OCI-LY7 (cell line): ENCODE measurements around the gene DNAH11. TPM values are rescaled to one million over a fixed set of nuclear protein-coding genes. Genes with fewer than 3 reads are reported as not detected.

Experiments
- BruUV-seq: library from RNA; stranded (reverse); fragments of 400-500 nt; replicated peaks from 2 replicates; lab custom pipeline; 2021; lab: Mats Ljungman, UMichigan
- CTCF ChIA-PET: fragments of 300-600 bp; sonication (Branson Sonifier 250); formaldehyde crosslinking; loops from one replicate; lab custom pipeline; 2022; ENCODE audit warnings: antibody characterized with exemption; ENCODE audit not compliant: unreplicated experiment; lab: Charles Lee
- POLR2A ChIA-PET: fragments of 300-600 bp; sonication (Branson Sonifier 250); formaldehyde crosslinking; loops from one replicate; lab custom pipeline; 2022; ENCODE audit warnings: antibody characterized with exemption; lab: Charles Lee
- DNase-seq: peaks from one replicate; pipeline ENCODE4 v3.0.0-alpha.2; 2015; ENCODE audit warnings: low spot score
- H2AFZ ChIP-seq: fragments of 200-600 bp; sonication (generic), shearing (Covaris generic); 2 replicates; pipeline ENCODE4 v1.6.1; 2014; ENCODE audit warnings: mild to moderate bottlenecking, antibody characterized with exemption, low read length, moderate library complexity
- H3K27ac ChIP-seq: fragments of 200-600 bp; sonication (generic); 2 replicates; pipeline ENCODE4 v1.5.1; 2014; ENCODE audit warnings: mixed run types, low read depth, mild to moderate bottlenecking, moderate library complexity, low read length, inconsistent platforms; ENCODE audit not compliant: poor library complexity, severe bottlenecking
- H3K36me3 ChIP-seq: fragments of 200-600 bp; sonication (generic); 2 replicates; pipeline ENCODE4 v1.6.1; 2014; ENCODE audit warnings: mild to moderate bottlenecking, antibody characterized with exemption, low read length, moderate library complexity, mixed read lengths; ENCODE audit not compliant: insufficient read depth
- H3K4me1 ChIP-seq: fragments of 200-600 bp; sonication (generic); 2 replicates; pipeline ENCODE4 v1.5.1; 2014; ENCODE audit warnings: mild to moderate bottlenecking, low read length; ENCODE audit not compliant: insufficient read depth, poor library complexity, severe bottlenecking
- H3K4me2 ChIP-seq: fragments of 200-600 bp; sonication (generic); 2 replicates; pipeline ENCODE4 v1.6.1; 2014; ENCODE audit warnings: mild to moderate bottlenecking, low read length
- H3K4me3 ChIP-seq: fragments of 200-600 bp; sonication (generic); 2 replicates; pipeline ENCODE4 v1.5.1; 2014; ENCODE audit warnings: mild to moderate bottlenecking, low read depth, low read length; ENCODE audit not compliant: poor library complexity, severe bottlenecking
- H3K79me2 ChIP-seq: fragments of 200-600 bp; sonication (generic); 2 replicates; pipeline ENCODE4 v1.6.1; 2016; ENCODE audit warnings: low read depth, mild to moderate bottlenecking, low read length, moderate library complexity, mixed read lengths; ENCODE audit not compliant: insufficient read depth
- H3K9me2 ChIP-seq: fragments of 200-600 bp; sonication (generic); 2 replicates; pipeline ENCODE4 v1.6.1; 2016; ENCODE audit warnings: mild to moderate bottlenecking, low read length, mixed read lengths; ENCODE audit not compliant: insufficient read depth
- H3K9me3 ChIP-seq: fragments of 200-600 bp; sonication (generic); 2 replicates; pipeline ENCODE4 v1.6.1; 2014; ENCODE audit warnings: mild to moderate bottlenecking, mixed run types, low read length, mixed read lengths
- H4K20me1 ChIP-seq: fragments of 200-600 bp; sonication (generic); 2 replicates; pipeline ENCODE4 v1.6.1; 2014; ENCODE audit warnings: mild to moderate bottlenecking, antibody characterized with exemption, low read length, moderate library complexity, mixed read lengths; ENCODE audit not compliant: insufficient read depth
- EZH2phosphoT487 ChIP-seq: fragments of 200-600 bp; sonication (generic); IDR thresholded peaks from 2 replicates; pipeline ENCODE4 v1.6.1; 2018; ENCODE audit warnings: low read depth, borderline replicate concordance, mild to moderate bottlenecking, mixed run types, antibody characterized with exemption, low read length, moderate library complexity, mixed read lengths
- intact Hi-C: fragments of 100-400 bp; cut with micrococcal nuclease; formaldehyde crosslinking; loops from one replicate; pipeline ENCODE4 v1.10.0; 2022; ENCODE audit not compliant: unreplicated experiment
- total RNA-seq, 2 experiments: library from RNA; depleted of rRNA in 1 of 2; stranded (reverse); fragments of >200 nt in 1 of 2; shearing (Covaris generic) in 1 of 2; gene quantifications; 2 replicates each; pipeline ENCODE4 v1.2.3, GENCODE V29; 2014 to 2022
- TF ChIP-seq, protein P1 (sequence below): fragments of 200-600 bp; sonication (generic); conservative IDR thresholded peaks from 2 replicates; pipeline ENCODE4 v1.5.1; 2014; ENCODE audit warnings: mild to moderate bottlenecking, antibody characterized with exemption, low read length, moderate library complexity, mixed read lengths

The DNAH11 gene
- total RNA-seq, 2 experiments from 2014 or later, result not detected

DNA sequence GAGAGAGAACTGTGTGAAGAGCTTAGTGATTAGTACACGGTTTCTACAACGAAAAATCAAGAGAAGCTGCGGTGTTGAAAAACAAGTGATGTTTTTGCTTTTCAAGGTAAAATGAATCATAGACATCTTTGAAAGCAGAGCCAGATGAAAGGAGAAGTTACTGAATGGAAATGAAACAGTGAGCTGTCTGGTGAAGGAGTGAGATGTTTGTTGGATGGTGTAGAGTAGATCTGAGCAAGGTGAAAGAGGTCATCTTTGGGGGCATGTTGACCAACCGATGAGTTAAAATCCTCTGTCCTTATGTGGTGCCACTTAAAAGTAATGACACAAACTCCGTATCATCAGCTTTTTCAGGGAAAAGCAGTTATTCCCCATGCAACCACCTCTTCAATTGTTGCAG lies 225.4 kb downstream of the DNAH11 start:
- intact Hi-C loops, result loop anchor here (5.0 kb wide), 1 partner anchor 234 kb away; no protein-coding TSS in a partner anchor
- H3K4me2 ChIP-seq, result no peak overlapping the region
- ChIA-PET CTCF (no interaction called here), POLR2A (interaction anchor here (0.6 to 2.8 kb wide), 2 partner anchors 11 to 686 kb away, joined by 3 to 12 read pairs; no protein-coding TSS in a partner anchor)
- H3K9me2 ChIP-seq, result no peaks in the 10 kb centered on the region
- H3K36me3 ChIP-seq, result no peaks in the 10 kb centered on the region
- DNase-seq, result no peak
- no peak overlapping the region for H2AFZ ChIP-seq
- no peak overlapping the region for H3K27ac ChIP-seq
- BruUV-seq, result no TSS peak
- H3K4me3 ChIP-seq, result no peak overlapping the region
- TF ChIP-seq, protein P1, sequence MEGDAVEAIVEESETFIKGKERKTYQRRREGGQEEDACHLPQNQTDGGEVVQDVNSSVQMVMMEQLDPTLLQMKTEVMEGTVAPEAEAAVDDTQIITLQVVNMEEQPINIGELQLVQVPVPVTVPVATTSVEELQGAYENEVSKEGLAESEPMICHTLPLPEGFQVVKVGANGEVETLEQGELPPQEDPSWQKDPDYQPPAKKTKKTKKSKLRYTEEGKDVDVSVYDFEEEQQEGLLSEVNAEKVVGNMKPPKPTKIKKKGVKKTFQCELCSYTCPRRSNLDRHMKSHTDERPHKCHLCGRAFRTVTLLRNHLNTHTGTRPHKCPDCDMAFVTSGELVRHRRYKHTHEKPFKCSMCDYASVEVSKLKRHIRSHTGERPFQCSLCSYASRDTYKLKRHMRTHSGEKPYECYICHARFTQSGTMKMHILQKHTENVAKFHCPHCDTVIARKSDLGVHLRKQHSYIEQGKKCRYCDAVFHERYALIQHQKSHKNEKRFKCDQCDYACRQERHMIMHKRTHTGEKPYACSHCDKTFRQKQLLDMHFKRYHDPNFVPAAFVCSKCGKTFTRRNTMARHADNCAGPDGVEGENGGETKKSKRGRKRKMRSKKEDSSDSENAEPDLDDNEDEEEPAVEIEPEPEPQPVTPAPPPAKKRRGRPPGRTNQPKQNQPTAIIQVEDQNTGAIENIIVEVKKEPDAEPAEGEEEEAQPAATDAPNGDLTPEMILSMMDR, result no peak
- no peak for TF ChIP-seq EZH2phosphoT487
- H3K9me3 ChIP-seq, result no peaks in the 10 kb centered on the region
- no peaks in the 10 kb centered on the region for H4K20me1 ChIP-seq
- H3K4me1 ChIP-seq, result no peaks in the 10 kb centered on the region
- H3K79me2 ChIP-seq, result no peaks in the 10 kb centered on the region

DNA sequence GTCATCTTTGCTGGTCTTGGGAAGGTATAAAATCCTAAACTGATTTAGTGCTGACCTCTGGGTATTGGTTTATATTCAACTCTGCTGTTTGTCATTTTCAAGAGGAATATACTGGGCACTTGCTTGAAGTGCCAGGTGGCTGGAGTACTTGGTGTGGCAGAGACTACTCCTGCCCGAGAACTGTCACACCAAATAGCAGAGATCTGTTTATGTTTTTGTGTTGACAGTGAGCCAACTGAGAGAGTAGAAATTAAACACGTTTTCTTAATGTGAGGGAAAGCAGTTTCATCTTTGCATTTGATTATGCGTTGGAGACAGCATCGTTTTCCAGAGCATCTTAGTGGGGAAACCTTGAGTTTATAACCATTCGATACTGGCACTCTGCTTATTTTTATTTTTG lies 228.4 kb downstream of the DNAH11 start:
- CTCF ChIA-PET, result no interaction called here
- POLR2A ChIA-PET, result interaction anchor here (0.9 kb wide), 1 partner anchor 13 kb away, joined by 4 read pairs; no protein-coding TSS in a partner anchor
- no peak overlapping the region for H3K27ac ChIP-seq
- H2AFZ ChIP-seq, result no peak overlapping the region
- no peaks in the 10 kb centered on the region for H3K9me3 ChIP-seq
- no TSS peak for BruUV-seq
- H3K4me3 ChIP-seq, result no peak overlapping the region
- intact Hi-C loops, result no loop called here
- TF ChIP-seq, protein P1, result no peak
- no peak for TF ChIP-seq EZH2phosphoT487
- H3K9me2 ChIP-seq, result no peaks in the 10 kb centered on the region
- DNase-seq, result no peak
- no peaks in the 10 kb centered on the region for H3K79me2 ChIP-seq
- no peak overlapping the region for H3K4me2 ChIP-seq
- H3K4me1 ChIP-seq, result no peaks in the 10 kb centered on the region
- H3K36me3 ChIP-seq, result no peaks in the 10 kb centered on the region
- H4K20me1 ChIP-seq, result no peaks in the 10 kb centered on the region

DNA sequence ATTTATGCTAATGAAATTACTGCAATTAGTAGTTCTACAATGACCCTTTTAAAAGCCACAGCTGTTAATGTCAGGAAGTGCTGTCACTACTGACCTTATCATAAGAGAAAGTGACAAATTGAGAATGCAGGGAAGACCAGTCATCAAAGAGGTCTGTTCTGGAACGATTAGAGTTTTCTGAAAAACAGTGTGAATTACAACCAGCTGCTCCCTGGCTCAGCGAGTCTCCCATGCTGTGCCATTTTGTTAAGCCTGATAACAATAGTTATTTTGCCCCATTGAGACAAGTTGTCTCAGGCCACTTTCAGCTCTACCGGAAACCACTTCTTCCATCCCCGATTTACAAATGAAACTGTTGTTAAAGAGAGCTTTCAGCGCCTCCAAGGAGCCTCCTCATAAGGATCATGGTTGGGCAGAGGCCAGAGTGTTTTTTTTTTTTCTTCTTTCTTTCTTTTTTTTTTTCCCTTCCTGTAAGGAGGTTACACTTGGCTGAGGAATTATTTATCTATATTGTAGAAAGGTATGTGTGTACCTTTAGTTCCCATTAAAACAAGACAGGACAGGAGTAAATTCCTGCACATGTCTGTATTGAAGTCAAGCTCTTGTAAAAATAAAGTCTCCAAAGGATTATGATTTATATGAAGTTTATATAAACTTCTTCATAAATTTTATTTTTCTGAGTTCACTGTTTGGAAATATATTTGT lies 229.2 kb downstream of the DNAH11 start:
- intact Hi-C loops, result no loop called here
- POLR2A ChIA-PET, result interaction anchor here (0.5 to 0.9 kb wide), 5 partner anchors 12 to 311 kb away, joined by 3 to 10 read pairs (median 4); no protein-coding TSS in a partner anchor

More for the DNA sequence above, 229.2 kb downstream of the DNAH11 start:
- no peaks in the 10 kb centered on the region for H4K20me1 ChIP-seq
- H3K4me2 ChIP-seq, result no peak overlapping the region
- BruUV-seq, result no TSS peak
- H3K9me3 ChIP-seq, result no peaks in the 10 kb centered on the region
- no peaks in the 10 kb centered on the region for H3K79me2 ChIP-seq
- no peaks in the 10 kb centered on the region for H3K36me3 ChIP-seq
- no peaks in the 10 kb centered on the region for H3K9me2 ChIP-seq
- TF ChIP-seq, protein P1, result no peak
- no peak for TF ChIP-seq EZH2phosphoT487
- CTCF ChIA-PET, result no interaction called here
- DNase-seq, result no peak
- H3K4me1 ChIP-seq, result no peaks in the 10 kb centered on the region
- H3K4me3 ChIP-seq, result no peak overlapping the region
- no peak overlapping the region for H2AFZ ChIP-seq
- H3K27ac ChIP-seq, result no peak overlapping the region
